ENCODE measurements around the gene AEN. TPM values are rescaled to one million over a fixed set of nuclear protein-coding genes. Genes with fewer than 3 reads are reported as not detected.

The AEN gene
- total RNA-seq, 1 donor from 2014 or later = 34.6 TPM

DNA sequence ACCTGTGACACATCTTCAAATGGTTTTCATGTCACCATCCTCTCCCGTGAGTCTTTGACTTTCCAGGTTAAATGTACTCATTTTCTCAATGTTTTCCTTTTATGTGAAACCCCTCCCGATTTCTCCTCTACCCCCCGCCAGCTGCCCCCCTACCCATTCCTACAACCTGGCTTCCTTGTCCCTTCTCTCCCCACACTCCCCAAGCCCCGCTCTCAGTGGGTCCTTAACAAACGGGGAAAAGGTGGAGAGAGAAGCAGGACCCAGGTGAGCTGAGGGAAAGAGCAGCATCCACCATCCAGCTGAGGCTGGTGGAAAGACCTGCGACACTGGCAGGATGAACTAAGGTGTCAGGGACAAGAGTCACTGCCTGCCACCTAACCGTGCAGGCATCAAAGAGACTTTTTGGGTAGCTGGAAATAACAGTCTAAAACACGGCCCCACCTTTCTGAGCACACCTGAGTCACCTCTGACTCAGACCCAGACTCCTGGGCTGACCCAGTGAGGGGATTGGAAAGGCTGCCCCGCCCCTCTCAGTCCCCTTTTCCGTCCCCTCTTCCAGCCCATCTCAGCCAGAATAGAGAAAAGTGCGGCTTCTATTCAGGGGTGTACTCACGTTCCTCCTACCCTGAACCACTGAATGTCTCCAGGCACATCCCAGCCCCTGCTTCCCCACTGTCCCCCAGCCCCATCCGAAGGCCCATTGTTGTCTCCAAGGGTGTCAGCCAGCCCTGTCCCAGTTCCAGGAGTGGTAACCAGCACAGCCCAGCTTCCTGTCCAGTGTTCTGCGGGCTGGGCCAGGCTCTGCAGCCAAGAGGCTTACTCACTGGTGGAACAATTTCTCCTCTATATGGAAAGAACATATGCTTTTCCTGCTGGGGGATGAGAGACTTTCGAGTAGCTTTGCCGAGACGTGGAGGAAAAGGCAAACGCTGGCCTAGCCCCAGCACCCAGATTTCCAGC lies 38.1 kb downstream of the AEN start:
- ATAC-seq (no peak), DNase-seq (no peak)
- no peak overlapping the region for H3K27ac ChIP-seq
- H3K4me3 ChIP-seq = no peak overlapping the region
- intact Hi-C loops (cut with DNase I) = no loop called here
- TF ChIP-seq, protein P1, sequence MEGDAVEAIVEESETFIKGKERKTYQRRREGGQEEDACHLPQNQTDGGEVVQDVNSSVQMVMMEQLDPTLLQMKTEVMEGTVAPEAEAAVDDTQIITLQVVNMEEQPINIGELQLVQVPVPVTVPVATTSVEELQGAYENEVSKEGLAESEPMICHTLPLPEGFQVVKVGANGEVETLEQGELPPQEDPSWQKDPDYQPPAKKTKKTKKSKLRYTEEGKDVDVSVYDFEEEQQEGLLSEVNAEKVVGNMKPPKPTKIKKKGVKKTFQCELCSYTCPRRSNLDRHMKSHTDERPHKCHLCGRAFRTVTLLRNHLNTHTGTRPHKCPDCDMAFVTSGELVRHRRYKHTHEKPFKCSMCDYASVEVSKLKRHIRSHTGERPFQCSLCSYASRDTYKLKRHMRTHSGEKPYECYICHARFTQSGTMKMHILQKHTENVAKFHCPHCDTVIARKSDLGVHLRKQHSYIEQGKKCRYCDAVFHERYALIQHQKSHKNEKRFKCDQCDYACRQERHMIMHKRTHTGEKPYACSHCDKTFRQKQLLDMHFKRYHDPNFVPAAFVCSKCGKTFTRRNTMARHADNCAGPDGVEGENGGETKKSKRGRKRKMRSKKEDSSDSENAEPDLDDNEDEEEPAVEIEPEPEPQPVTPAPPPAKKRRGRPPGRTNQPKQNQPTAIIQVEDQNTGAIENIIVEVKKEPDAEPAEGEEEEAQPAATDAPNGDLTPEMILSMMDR (IDR thresholded peaks at IDR 0.05) = no peak
- no peaks in the 10 kb centered on the region for H3K27me3 ChIP-seq
- H3K9me3 ChIP-seq = no peaks in the 10 kb centered on the region
- H3K36me3 ChIP-seq = no peaks in the 10 kb centered on the region
- no peaks in the 10 kb centered on the region for H3K4me1 ChIP-seq

DNA sequence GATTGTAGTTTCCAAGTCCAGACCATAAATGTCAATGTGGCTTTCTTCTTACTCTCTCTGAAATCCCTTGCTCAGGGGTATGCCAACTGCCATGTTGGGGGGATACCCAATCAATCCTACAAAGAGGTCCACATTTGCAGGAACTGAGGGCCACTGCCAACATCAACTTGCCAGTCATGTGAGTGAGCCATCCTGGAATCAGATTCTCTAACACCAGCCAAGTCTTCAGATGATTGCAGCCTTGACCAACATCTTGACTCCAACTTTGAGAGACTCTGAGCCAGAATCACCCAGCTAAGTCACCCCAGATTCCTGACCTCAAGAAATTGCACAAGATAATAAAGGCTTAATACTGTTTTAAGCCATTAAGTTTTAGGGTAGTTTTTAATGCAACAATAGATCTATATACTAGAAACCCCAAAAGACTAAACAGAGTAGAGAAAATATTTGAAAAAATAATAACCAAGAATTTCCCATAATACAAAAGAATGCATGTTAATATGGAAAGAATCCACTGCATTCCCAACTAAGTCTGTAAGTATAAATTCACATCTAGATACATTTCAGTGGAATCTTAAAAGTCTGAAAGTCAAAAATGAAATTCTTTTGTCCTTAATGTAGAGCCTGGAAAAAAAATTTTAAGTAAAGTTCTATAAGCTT lies 40.0 kb downstream of the AEN start:
- intact Hi-C loops (cut with DNase I) = no loop called here
- Histone ChIP-seq H3K27ac (no peak overlapping the region), H3K9me3 (no peaks in the 10 kb centered on the region), H3K36me3 (no peaks in the 10 kb centered on the region), H3K4me1 (no peaks in the 10 kb centered on the region), H3K4me3 (no peak overlapping the region), H3K27me3 (no peaks in the 10 kb centered on the region)
- ATAC-seq (no peak), DNase-seq (no peak)
- TF ChIP-seq, protein P1 (IDR thresholded peaks at IDR 0.05) = no peak

GRCh38 chr15:88661761-88662556 lies 40.8 kb downstream of the AEN start:
- no peak overlapping the region for H3K4me3 ChIP-seq
- H3K27me3 ChIP-seq = no peaks in the 10 kb centered on the region
- intact Hi-C loops (cut with DNase I) = no loop called here
- H3K4me1 ChIP-seq = no peaks in the 10 kb centered on the region
- H3K27ac ChIP-seq = no peak overlapping the region
- TF ChIP-seq, protein P1 (IDR thresholded peaks at IDR 0.05) = no peak
- ATAC-seq (no peak), DNase-seq (no peak)
- no peaks in the 10 kb centered on the region for H3K9me3 ChIP-seq
- no peaks in the 10 kb centered on the region for H3K36me3 ChIP-seq

GRCh38 chr15:88663141-88663621 lies 42.0 kb downstream of the AEN start:
- Histone ChIP-seq H3K9me3 (no peaks in the 10 kb centered on the region), H3K27me3 (no peaks in the 10 kb centered on the region), H3K27ac (no peak overlapping the region), H3K4me1 (no peaks in the 10 kb centered on the region), H3K4me3 (no peak overlapping the region), H3K36me3 (no peaks in the 10 kb centered on the region)
- intact Hi-C loops (cut with DNase I) = no loop called here
- DNase-seq = no peak
- no peak for ATAC-seq
- TF ChIP-seq, protein P1 (IDR thresholded peaks at IDR 0.05) = no peak

DNA sequence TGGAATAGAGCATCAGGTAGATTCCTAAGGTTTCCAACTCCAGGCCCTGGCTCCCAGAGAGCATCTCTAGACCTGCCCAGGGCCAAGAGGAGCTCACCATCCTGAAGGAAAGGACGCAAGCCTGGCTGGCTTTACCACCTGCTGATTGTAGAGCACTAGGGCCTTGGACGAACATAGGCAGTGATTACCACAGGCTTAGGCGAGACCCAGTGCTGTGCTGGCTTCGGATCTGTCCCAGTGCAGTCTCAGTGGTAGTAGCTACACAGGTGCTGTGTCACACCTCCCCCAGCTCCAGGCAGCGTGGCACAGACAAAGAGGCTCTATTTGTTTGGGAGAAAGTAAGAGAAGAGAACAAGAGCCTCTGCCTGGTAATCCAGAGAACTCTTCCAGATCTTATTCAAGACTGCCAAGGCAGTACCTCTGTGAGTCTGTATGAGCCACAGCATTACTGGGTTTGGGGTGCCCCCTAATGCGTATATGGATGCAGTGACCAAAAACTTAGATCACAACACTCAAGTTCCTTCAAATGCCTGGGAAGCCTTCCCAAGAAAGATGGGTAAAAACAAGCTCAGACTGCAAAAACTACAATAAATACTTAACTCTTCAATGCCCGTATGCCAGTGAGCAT lies 43.1 kb downstream of the AEN start:
- Histone ChIP-seq H3K36me3 (no peaks in the 10 kb centered on the region), H3K4me3 (no peak overlapping the region), H3K9me3 (no peaks in the 10 kb centered on the region), H3K4me1 (no peaks in the 10 kb centered on the region), H3K27ac (no peak overlapping the region), H3K27me3 (no peaks in the 10 kb centered on the region)
- TF ChIP-seq, protein P1 (IDR thresholded peaks at IDR 0.05) = peak; percentile 54
- no peak for DNase-seq
- peak; percentile 67 for ATAC-seq
- intact Hi-C loops (cut with DNase I) = no loop called here
